GM21576 (cell line): ENCODE data around the gene VWA3B.
A peak's percentile ranks its signal among the peaks of the same experiment; 100 is the strongest.
"Not testable (repeated sequence)": the region's sequence is repeated elsewhere in the genome, so short reads cannot be mapped to it uniquely, and the experiment has no call there.

Experiments used
- ATAC-seq: cut with Tn5 transposase; IDR thresholded peaks from one replicate; pipeline ENCODE4 v1.9.1; 2021; ENCODE audit warnings: mild to moderate bottlenecking, moderate library complexity; ENCODE audit not compliant: unreplicated experiment

Gene VWA3B

GRCh38 chr2:98086491-98087446 is at the start of gene VWA3B:
TSS of gene VWA3B (plus strand) at chr2:98087167. CDS start at chr2:98093093, 5,926 bp downstream.
- ATAC-seq, result peak; percentile 71

GRCh38 chr2:98037206-98037605 is 49.8 kb upstream of the VWA3B start:
- no peak for ATAC-seq

GRCh38 chr2:98037666-98038336 is 49.2 kb upstream of the VWA3B start:
- no peak for ATAC-seq

GRCh38 chr2:98039085-98039756 is 47.7 kb upstream of the VWA3B start:
- no peak for ATAC-seq

- ATAC-seq, result no peak
Measured at GRCh38 chr2:98040331-98040939, 46.5 kb upstream of the VWA3B start.

GRCh38 chr2:98043101-98043500 is 43.9 kb upstream of the VWA3B start:
- no peak for ATAC-seq

GRCh38 chr2:98044730-98045129 is 42.2 kb upstream of the VWA3B start:
- ATAC-seq, result not testable (repeated sequence)

- ATAC-seq, result no peak
Measured at GRCh38 chr2:98050070-98050469, 36.9 kb upstream of the VWA3B start.

- ATAC-seq, result no peak
Measured at GRCh38 chr2:98058191-98058975, 28.6 kb upstream of the VWA3B start.

- no peak for ATAC-seq
Measured at GRCh38 chr2:98060277-98060676, 26.7 kb upstream of the VWA3B start.

GRCh38 chr2:98063291-98063854 is 23.6 kb upstream of the VWA3B start:
- ATAC-seq, result no peak

- ATAC-seq, result no peak
Measured at GRCh38 chr2:98065808-98066207, 21.2 kb upstream of the VWA3B start.

GRCh38 chr2:98067160-98067559 is 19.8 kb upstream of the VWA3B start:
- no peak for ATAC-seq

GRCh38 chr2:98070081-98070480 is 16.9 kb upstream of the VWA3B start:
- ATAC-seq, result no peak

GRCh38 chr2:98072442-98072841 is 14.5 kb upstream of the VWA3B start:
- no peak for ATAC-seq

GRCh38 chr2:98078701-98079100 is 8.3 kb upstream of the VWA3B start:
- ATAC-seq, result no peak

- ATAC-seq, result no peak
Measured at GRCh38 chr2:98084151-98084868, 2.7 kb upstream of the VWA3B start.

- no peak for ATAC-seq
Measured at GRCh38 chr2:98084869-98085238, 2.1 kb upstream of the VWA3B start.

- no peak for ATAC-seq
Measured at GRCh38 chr2:98085649-98086048, 1.3 kb upstream of the VWA3B start.
